WTC11 (cell line): ENCODE results near the gene ZC3H4.

Source experiments
- CREB1 ChIP-seq: sonication (generic); formaldehyde crosslinking; IDR thresholded peaks from 2 replicates; pipeline ENCODE4 v1.8.0; 2023; ENCODE audit warnings: mild to moderate bottlenecking, missing genetic modification reagents
- FOXJ3 ChIP-seq: sonication (generic); formaldehyde crosslinking; IDR thresholded peaks from 2 replicates; pipeline ENCODE4 v1.9.0; 2021; ENCODE audit warnings: missing genetic modification reagents, mild to moderate bottlenecking, borderline replicate concordance
- IRF2 ChIP-seq: sonication (generic); formaldehyde crosslinking; IDR thresholded peaks from 2 replicates; pipeline ENCODE4 v1.8.0; 2022; ENCODE audit warnings: low read depth, missing genetic modification reagents, borderline replicate concordance
- SP1 ChIP-seq: sonication (generic); formaldehyde crosslinking; conservative IDR thresholded peaks from 2 replicates; pipeline ENCODE4 v1.8.1; 2022; ENCODE audit warnings: missing genetic modification reagents
- TEAD1 ChIP-seq: sonication (generic); formaldehyde crosslinking; IDR thresholded peaks from 2 replicates; pipeline ENCODE4 v1.8.0; 2022; ENCODE audit warnings: mild to moderate bottlenecking, missing genetic modification reagents
- ZNF121 ChIP-seq: sonication (generic); formaldehyde crosslinking; IDR thresholded peaks from 2 replicates; pipeline ENCODE4 v1.8.0; 2023; ENCODE audit warnings: missing genetic modification reagents
- ZNF263 ChIP-seq: sonication (generic); formaldehyde crosslinking; IDR thresholded peaks from 2 replicates; pipeline ENCODE4 v1.8.1; 2022; ENCODE audit warnings: low read depth, mild to moderate bottlenecking, moderate library complexity, missing genetic modification reagents
- TF ChIP-seq, protein P1 (sequence below): fragments of 200-600 bp; IDR thresholded peaks from 2 replicates; pipeline ENCODE4 v1.8.0; 2022; ENCODE audit warnings: antibody characterized with exemption
- TF ChIP-seq, protein P2 (sequence below): fragments of 250-450 bp; sonication (Bioruptor Pico); IDR thresholded peaks from 2 replicates; pipeline ENCODE4 v1.9.0; 2021; ENCODE audit warnings: mild to moderate bottlenecking, borderline replicate concordance
- TF ChIP-seq, protein P3 (sequence below): fragments of 250-450 bp; sonication (Bioruptor Pico); IDR thresholded peaks from 2 replicates; pipeline ENCODE4 v2.1.2; 2022; ENCODE audit warnings: mild to moderate bottlenecking, moderate library complexity
- TF ChIP-seq, protein P4 (sequence below): sonication (generic); formaldehyde crosslinking; conservative IDR thresholded peaks from 2 replicates; pipeline ENCODE4 v1.8.1; 2022; ENCODE audit warnings: mild to moderate bottlenecking, missing genetic modification reagents
- TF ChIP-seq, protein P5 (sequence below): sonication (generic); formaldehyde crosslinking; IDR thresholded peaks from 2 replicates; pipeline ENCODE4 v1.8.1; 2023; ENCODE audit warnings: mild to moderate bottlenecking, missing genetic modification reagents, moderate library complexity

DNA sequence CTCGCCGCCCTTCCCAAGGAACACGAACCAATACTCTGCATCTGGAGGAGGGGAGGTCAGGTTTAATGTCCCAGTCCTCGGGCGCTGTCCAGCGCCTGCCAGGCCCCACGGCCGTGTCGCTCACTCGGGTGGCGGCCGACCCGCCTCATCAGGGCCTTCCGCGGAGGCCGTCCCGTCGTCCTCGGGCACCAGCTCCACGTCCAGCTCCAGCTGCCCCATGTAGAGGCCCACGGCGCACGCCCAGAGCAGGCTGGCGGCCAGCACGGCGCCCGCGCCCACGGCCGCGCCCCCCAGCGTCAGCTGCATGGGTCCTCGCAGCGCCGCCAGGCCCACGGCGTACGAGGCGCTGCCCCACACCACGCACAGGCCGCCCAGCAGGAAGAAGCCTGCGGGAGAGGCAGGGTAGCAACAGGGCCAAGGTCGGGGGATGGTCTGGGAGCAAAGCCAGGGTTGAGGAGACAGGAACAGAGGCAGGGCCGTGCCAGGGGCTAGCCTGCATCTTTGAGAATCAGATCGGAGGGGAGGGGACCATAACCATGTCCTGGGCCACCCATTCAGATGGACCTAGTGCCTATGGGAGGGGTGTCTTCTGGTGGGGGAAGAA lies 67.6 kb downstream of the ZC3H4 start:
- TF ChIP-seq TEAD1 (CRISPR knock-in tag) (no peak), SP1 (no peak), FOXJ3 (CRISPR knock-in tag) (no peak), ZNF263 (CRISPR knock-in tag) (no peak), ZNF121 (no peak), CREB1 (CRISPR knock-in tag) (no peak), IRF2 (no peak)
- TF ChIP-seq, protein P1, sequence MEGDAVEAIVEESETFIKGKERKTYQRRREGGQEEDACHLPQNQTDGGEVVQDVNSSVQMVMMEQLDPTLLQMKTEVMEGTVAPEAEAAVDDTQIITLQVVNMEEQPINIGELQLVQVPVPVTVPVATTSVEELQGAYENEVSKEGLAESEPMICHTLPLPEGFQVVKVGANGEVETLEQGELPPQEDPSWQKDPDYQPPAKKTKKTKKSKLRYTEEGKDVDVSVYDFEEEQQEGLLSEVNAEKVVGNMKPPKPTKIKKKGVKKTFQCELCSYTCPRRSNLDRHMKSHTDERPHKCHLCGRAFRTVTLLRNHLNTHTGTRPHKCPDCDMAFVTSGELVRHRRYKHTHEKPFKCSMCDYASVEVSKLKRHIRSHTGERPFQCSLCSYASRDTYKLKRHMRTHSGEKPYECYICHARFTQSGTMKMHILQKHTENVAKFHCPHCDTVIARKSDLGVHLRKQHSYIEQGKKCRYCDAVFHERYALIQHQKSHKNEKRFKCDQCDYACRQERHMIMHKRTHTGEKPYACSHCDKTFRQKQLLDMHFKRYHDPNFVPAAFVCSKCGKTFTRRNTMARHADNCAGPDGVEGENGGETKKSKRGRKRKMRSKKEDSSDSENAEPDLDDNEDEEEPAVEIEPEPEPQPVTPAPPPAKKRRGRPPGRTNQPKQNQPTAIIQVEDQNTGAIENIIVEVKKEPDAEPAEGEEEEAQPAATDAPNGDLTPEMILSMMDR, result no peak
- TF ChIP-seq, protein P2, sequence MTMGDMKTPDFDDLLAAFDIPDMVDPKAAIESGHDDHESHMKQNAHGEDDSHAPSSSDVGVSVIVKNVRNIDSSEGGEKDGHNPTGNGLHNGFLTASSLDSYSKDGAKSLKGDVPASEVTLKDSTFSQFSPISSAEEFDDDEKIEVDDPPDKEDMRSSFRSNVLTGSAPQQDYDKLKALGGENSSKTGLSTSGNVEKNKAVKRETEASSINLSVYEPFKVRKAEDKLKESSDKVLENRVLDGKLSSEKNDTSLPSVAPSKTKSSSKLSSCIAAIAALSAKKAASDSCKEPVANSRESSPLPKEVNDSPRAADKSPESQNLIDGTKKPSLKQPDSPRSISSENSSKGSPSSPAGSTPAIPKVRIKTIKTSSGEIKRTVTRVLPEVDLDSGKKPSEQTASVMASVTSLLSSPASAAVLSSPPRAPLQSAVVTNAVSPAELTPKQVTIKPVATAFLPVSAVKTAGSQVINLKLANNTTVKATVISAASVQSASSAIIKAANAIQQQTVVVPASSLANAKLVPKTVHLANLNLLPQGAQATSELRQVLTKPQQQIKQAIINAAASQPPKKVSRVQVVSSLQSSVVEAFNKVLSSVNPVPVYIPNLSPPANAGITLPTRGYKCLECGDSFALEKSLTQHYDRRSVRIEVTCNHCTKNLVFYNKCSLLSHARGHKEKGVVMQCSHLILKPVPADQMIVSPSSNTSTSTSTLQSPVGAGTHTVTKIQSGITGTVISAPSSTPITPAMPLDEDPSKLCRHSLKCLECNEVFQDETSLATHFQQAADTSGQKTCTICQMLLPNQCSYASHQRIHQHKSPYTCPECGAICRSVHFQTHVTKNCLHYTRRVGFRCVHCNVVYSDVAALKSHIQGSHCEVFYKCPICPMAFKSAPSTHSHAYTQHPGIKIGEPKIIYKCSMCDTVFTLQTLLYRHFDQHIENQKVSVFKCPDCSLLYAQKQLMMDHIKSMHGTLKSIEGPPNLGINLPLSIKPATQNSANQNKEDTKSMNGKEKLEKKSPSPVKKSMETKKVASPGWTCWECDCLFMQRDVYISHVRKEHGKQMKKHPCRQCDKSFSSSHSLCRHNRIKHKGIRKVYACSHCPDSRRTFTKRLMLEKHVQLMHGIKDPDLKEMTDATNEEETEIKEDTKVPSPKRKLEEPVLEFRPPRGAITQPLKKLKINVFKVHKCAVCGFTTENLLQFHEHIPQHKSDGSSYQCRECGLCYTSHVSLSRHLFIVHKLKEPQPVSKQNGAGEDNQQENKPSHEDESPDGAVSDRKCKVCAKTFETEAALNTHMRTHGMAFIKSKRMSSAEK (CRISPR knock-in tag), result no peak
- TF ChIP-seq, protein P3, sequence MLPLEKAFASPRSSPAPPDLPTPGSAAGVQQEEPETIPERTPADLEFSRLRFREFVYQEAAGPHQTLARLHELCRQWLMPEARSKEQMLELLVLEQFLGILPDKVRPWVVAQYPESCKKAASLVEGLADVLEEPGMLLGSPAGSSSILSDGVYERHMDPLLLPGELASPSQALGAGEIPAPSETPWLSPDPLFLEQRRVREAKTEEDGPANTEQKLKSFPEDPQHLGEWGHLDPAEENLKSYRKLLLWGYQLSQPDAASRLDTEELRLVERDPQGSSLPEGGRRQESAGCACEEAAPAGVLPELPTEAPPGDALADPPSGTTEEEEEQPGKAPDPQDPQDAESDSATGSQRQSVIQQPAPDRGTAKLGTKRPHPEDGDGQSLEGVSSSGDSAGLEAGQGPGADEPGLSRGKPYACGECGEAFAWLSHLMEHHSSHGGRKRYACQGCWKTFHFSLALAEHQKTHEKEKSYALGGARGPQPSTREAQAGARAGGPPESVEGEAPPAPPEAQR (CRISPR knock-in tag), result no peak
- TF ChIP-seq, protein P4, sequence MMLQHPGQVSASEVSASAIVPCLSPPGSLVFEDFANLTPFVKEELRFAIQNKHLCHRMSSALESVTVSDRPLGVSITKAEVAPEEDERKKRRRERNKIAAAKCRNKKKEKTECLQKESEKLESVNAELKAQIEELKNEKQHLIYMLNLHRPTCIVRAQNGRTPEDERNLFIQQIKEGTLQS (CRISPR knock-in tag), result no peak
- TF ChIP-seq, protein P5, sequence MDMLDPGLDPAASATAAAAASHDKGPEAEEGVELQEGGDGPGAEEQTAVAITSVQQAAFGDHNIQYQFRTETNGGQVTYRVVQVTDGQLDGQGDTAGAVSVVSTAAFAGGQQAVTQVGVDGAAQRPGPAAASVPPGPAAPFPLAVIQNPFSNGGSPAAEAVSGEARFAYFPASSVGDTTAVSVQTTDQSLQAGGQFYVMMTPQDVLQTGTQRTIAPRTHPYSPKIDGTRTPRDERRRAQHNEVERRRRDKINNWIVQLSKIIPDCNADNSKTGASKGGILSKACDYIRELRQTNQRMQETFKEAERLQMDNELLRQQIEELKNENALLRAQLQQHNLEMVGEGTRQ (CRISPR knock-in tag), result no peak
